MCF 10A (cell line): ENCODE results near the gene COL4A1. TPM values are rescaled to one million over a fixed set of nuclear protein-coding genes. Genes with fewer than 3 reads are reported as not detected.

Source experiments
- BruUV-seq: library from RNA; stranded (reverse); fragments of 400-500 nt; replicated peaks from 2 replicates; lab custom pipeline; 2021; lab: Mats Ljungman, UMichigan
- CTCF ChIA-PET: fragments of 300-600 bp; sonication (Branson Sonifier 250); formaldehyde crosslinking; extraction: SDS; loops from one replicate; lab custom pipeline; 2021; ENCODE audit warnings: antibody characterized with exemption, inconsistent platforms; lab: Yijun Ruan, JAX
- POLR2A ChIA-PET: fragments of 300-600, 350-650 bp; sonication (Branson Sonifier 250); formaldehyde crosslinking; extraction: SDS; loops from one replicate; lab custom pipeline; 2020; ENCODE audit warnings: antibody characterized with exemption, inconsistent platforms; lab: Yijun Ruan, JAX
- DNase-seq: peaks from one replicate; pipeline ENCODE4 v3.0.0-alpha.2; 2018; ENCODE audit not compliant: unreplicated experiment
- H3K27ac Mint-ChIP-seq: one replicate; pipeline ENCODE4 v1.8.0; 2022; ENCODE audit warnings: mild to moderate bottlenecking, low read depth, mixed read lengths; ENCODE audit not compliant: unreplicated experiment
- H3K27me3 Mint-ChIP-seq: one replicate; pipeline ENCODE4 v1.8.0; 2022; ENCODE audit warnings: mixed read lengths; ENCODE audit not compliant: insufficient read depth, unreplicated experiment
- H3K36me3 Mint-ChIP-seq: one replicate; pipeline ENCODE4 v1.8.0; 2022; ENCODE audit warnings: mild to moderate bottlenecking, moderate library complexity, mixed read lengths; ENCODE audit not compliant: insufficient read depth, unreplicated experiment
- H3K4me1 Mint-ChIP-seq: one replicate; pipeline ENCODE4 v1.8.0; 2022; ENCODE audit warnings: mixed read lengths; ENCODE audit not compliant: insufficient read depth, unreplicated experiment
- H3K4me3 Mint-ChIP-seq: one replicate; pipeline ENCODE4 v1.8.0; 2022; ENCODE audit warnings: mild to moderate bottlenecking, moderate library complexity, mixed read lengths; ENCODE audit not compliant: unreplicated experiment
- H3K9me3 Mint-ChIP-seq: one replicate; pipeline ENCODE4 v1.8.0; 2022; ENCODE audit warnings: mixed read lengths; ENCODE audit not compliant: unreplicated experiment
- intact Hi-C: fragments of 100-400 bp; cut with micrococcal nuclease; formaldehyde crosslinking; loops from 2 replicates; pipeline ENCODE4 v1.14.1; 2022
- total RNA-seq: library from RNA; stranded (reverse); gene quantifications from 2 replicates; pipeline ENCODE4 v1.2.3, GENCODE V29; 2022
- TF ChIP-seq, protein P1 (sequence below): fragments of 200-600 bp; IDR thresholded peaks from one replicate; pipeline ENCODE4 v1.8.0; 2022; ENCODE audit warnings: antibody characterized with exemption, mild to moderate bottlenecking; ENCODE audit not compliant: unreplicated experiment

COL4A1 gene
- total RNA-seq, 1 experiment from 2014 or later = 42.1 TPM

DNA sequence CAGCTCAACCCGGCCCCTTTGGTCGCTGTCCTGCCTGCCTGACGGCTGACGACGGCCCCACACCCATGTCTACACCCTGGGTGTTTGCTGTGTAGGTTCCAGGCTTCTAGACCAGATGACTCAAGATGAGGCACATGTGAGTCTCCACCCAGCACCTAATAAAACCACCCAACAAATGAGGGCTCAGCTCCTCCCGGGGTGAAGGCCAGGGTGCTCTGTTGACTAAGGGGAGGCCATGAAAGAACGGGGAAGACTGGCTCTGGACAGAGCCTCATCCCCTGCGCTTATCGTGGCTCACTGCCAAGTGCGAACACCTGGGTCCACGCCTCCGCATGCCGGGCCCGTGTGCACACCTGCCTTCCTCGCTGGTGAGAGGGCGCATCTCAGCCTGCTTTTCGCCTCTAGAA lies 39.7 kb upstream of the COL4A1 start:
- TF ChIP-seq, protein P1, sequence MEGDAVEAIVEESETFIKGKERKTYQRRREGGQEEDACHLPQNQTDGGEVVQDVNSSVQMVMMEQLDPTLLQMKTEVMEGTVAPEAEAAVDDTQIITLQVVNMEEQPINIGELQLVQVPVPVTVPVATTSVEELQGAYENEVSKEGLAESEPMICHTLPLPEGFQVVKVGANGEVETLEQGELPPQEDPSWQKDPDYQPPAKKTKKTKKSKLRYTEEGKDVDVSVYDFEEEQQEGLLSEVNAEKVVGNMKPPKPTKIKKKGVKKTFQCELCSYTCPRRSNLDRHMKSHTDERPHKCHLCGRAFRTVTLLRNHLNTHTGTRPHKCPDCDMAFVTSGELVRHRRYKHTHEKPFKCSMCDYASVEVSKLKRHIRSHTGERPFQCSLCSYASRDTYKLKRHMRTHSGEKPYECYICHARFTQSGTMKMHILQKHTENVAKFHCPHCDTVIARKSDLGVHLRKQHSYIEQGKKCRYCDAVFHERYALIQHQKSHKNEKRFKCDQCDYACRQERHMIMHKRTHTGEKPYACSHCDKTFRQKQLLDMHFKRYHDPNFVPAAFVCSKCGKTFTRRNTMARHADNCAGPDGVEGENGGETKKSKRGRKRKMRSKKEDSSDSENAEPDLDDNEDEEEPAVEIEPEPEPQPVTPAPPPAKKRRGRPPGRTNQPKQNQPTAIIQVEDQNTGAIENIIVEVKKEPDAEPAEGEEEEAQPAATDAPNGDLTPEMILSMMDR = no peak

DNA sequence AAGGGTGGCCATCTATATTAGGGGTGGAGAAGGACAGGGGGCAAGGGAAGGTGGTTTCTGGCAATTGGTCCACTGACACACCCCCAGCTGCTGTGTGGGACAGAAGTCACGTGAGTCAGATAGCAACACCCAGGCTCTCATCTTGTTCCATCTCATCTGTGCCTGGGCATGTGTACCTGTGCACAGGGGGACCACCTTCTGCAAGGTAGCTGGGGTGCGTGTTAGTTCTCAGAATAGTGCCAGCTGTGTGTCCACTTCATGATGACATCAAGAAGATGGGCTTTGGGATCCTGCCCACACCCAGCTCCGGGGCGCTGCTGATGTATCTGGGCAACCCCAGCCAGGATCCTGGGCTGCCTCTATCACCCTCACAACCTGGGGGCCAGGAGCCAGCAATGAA lies 38.7 kb upstream of the COL4A1 start:
- Mint-ChIP-seq H3K9me3 (no peaks in the 10 kb centered on the region), H3K36me3 (no peaks in the 10 kb centered on the region), H3K27ac (no peak overlapping the region), H3K4me1 (peaks cover 53% of the 10 kb centered on the region), H3K27me3 (no peaks in the 10 kb centered on the region), H3K4me3 (no peak overlapping the region)
- POLR2A ChIA-PET = interaction anchor here (0.6 to 0.8 kb wide), 2 partner anchors 66 to 558 kb away, joined by 3 read pairs; no protein-coding TSS in a partner anchor
- CTCF ChIA-PET = interaction anchor here (0.6 to 1.0 kb wide), 3 partner anchors 35 to 124 kb away, joined by 3 read pairs; no protein-coding TSS in a partner anchor
- intact Hi-C loops = loop anchor here (2.0 kb wide), 1 partner anchor 39 kb away; the partner anchor contains the start of genes COL4A1 and COL4A2
- BruUV-seq = no TSS peak
- DNase-seq = no peak
- TF ChIP-seq, protein P1 = no peak

More for the DNA sequence above, 39.7 kb upstream of the COL4A1 start:
- peak; percentile 82 for DNase-seq
- no TSS peak for BruUV-seq
- peak overlapping the region; percentile 95 for H3K27ac Mint-ChIP-seq
- no peaks in the 10 kb centered on the region for H3K36me3 Mint-ChIP-seq
- no peaks in the 10 kb centered on the region for H3K9me3 Mint-ChIP-seq
- H3K4me3 Mint-ChIP-seq = no peak overlapping the region
- ChIA-PET POLR2A (interaction anchor here (0.7 to 2.7 kb wide), 5 partner anchors 27 to 135 kb away, joined by 3 to 22 read pairs (median 4); partner anchors contain the start of genes COL4A1 and COL4A2), CTCF (interaction anchor here (0.5 to 2.0 kb wide), 2 partner anchors 12 to 65 kb away, joined by 4 to 9 read pairs; no protein-coding TSS in a partner anchor)
- no peaks in the 10 kb centered on the region for H3K27me3 Mint-ChIP-seq
- intact Hi-C loops = loop anchor here (2.0 kb wide), 1 partner anchor 40 kb away; the partner anchor contains the start of genes COL4A1 and COL4A2
- H3K4me1 Mint-ChIP-seq = peaks cover 55% of the 10 kb centered on the region

GRCh38 chr13:110345266-110345665 lies 38.3 kb upstream of the COL4A1 start:
- Mint-ChIP-seq H3K27ac (no peak overlapping the region), H3K4me3 (no peak overlapping the region), H3K27me3 (no peaks in the 10 kb centered on the region), H3K9me3 (no peaks in the 10 kb centered on the region), H3K36me3 (no peaks in the 10 kb centered on the region), H3K4me1 (peaks cover 54% of the 10 kb centered on the region)
- POLR2A ChIA-PET = interaction anchor here (0.6 kb wide), 1 partner anchor 558 kb away, joined by 3 read pairs; no protein-coding TSS in a partner anchor
- intact Hi-C loops = no loop called here
- no TSS peak for BruUV-seq
- CTCF ChIA-PET = interaction anchor here (0.6 to 1.0 kb wide), 3 partner anchors 35 to 123 kb away, joined by 3 read pairs; no protein-coding TSS in a partner anchor
- TF ChIP-seq, protein P1 = no peak
- no peak for DNase-seq

GRCh38 chr13:110344320-110344719 lies 37.4 kb upstream of the COL4A1 start:
- Mint-ChIP-seq H3K27me3 (no peaks in the 10 kb centered on the region), H3K36me3 (no peaks in the 10 kb centered on the region), H3K27ac (no peak overlapping the region), H3K4me3 (no peak overlapping the region), H3K4me1 (peaks cover 57% of the 10 kb centered on the region), H3K9me3 (no peaks in the 10 kb centered on the region)
- no peak for DNase-seq
- TF ChIP-seq, protein P1 = no peak
- ChIA-PET CTCF (interaction anchor here (1.0 to 1.1 kb wide), 2 partner anchors 36 to 67 kb away, joined by 3 read pairs; no protein-coding TSS in a partner anchor), POLR2A (interaction anchor here (0.7 to 2.4 kb wide), 5 partner anchors 25 to 607 kb away, joined by 3 to 18 read pairs (median 4); partner anchors contain the start of genes COL4A1, COL4A2 and RAB20)
- intact Hi-C loops = no loop called here
- no TSS peak for BruUV-seq
